BJ (cell line): ENCODE results near the gene PHF19. TPM values are rescaled to one million over a fixed set of nuclear protein-coding genes. Genes with fewer than 3 reads are reported as not detected.

Experiments used
- CTCF ChIA-PET: fragments of 350-600 bp; formaldehyde crosslinking; extraction: SDS; loops from one replicate; lab custom pipeline; 2021; ENCODE audit warnings: antibody characterized with exemption, inconsistent platforms; lab: Yijun Ruan, JAX
- POLR2A ChIA-PET: fragments of 300-600 bp; sonication (Branson Sonifier 250); formaldehyde crosslinking; extraction: SDS; loops from one replicate; lab custom pipeline; 2021; ENCODE audit warnings: antibody characterized with exemption; lab: Charles Lee
- DNase-seq: peaks from one replicate; pipeline ENCODE4 v3.0.0-alpha.2; 2011; ENCODE audit warnings: low read depth
- H3K27me3 ChIP-seq: 2 replicates; pipeline ENCODE4 v1.6.0; 2011; ENCODE audit warnings: low read length; ENCODE audit not compliant: control insufficient read depth, insufficient read depth
- H3K36me3 ChIP-seq: 2 replicates; pipeline ENCODE4 v1.5.1; 2011; ENCODE audit warnings: low read length; ENCODE audit not compliant: control insufficient read depth, insufficient read depth
- H3K4me3 ChIP-seq: 2 replicates; pipeline ENCODE4 v1.5.1; 2011; ENCODE audit warnings: low read depth, mild to moderate bottlenecking, control low read depth, low read length
- CTCF ChIP-seq: IDR thresholded peaks from 2 replicates; pipeline ENCODE4 v1.5.1; 2011; ENCODE audit warnings: low read depth, mild to moderate bottlenecking, control low read depth, inconsistent platforms, low read length, moderate library complexity; ENCODE audit not compliant: insufficient read depth
- polyA plus RNA-seq: library from polyadenylated mRNA; depleted of rRNA; stranded (reverse); fragments of >200 nt; gene quantifications from 2 replicates; pipeline ENCODE4 v1.2.3, GENCODE V29; 2011

Gene PHF19
- polyA plus RNA-seq, 1 experiment, result 61.7 TPM

DNA sequence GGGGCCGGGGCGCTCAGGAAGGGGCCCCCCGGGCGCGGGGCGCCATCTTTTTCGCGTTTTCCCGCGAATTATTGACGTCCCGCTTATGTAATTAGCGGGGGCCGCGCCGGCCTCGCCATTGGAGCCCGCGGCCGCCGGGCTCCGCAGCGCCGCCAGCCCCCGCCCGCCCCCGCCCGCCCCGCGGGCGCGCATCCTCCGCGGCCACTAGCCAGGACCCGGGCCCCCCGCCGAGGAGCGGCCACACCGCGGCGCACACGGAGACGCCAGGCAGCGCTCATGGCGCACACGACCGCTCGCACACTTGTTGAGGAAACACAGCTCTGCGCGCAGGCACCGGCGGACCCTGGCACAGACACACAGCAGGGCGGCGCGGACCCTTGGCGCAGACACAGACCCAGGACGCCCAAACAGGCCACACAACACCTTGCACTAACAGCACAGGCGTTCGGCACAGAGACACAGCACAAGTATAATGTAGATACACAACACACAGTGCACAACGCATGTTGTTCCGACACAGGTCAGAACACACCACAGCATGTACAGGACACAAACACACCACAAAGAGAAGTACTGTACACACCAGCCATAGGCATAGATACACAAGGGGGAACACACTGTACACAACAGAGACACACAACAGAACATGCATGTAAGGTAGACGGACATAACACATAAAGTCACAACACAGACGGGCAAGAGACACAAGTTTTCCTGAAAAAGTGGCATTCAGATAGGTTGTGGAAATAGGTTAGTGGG, 467 bp upstream of the PHF19 start:
- TF ChIP-seq CTCF, result no peak
- Histone ChIP-seq H3K4me3 (peak overlapping the region; percentile 71), H3K36me3 (no peaks in the 10 kb centered on the region), H3K27me3 (peaks cover 2% of the 10 kb centered on the region; the same call in 1 of the 2 replicates)
- CTCF ChIA-PET, result no interaction called here
- no peak for DNase-seq
- POLR2A ChIA-PET, result no interaction called here

DNA sequence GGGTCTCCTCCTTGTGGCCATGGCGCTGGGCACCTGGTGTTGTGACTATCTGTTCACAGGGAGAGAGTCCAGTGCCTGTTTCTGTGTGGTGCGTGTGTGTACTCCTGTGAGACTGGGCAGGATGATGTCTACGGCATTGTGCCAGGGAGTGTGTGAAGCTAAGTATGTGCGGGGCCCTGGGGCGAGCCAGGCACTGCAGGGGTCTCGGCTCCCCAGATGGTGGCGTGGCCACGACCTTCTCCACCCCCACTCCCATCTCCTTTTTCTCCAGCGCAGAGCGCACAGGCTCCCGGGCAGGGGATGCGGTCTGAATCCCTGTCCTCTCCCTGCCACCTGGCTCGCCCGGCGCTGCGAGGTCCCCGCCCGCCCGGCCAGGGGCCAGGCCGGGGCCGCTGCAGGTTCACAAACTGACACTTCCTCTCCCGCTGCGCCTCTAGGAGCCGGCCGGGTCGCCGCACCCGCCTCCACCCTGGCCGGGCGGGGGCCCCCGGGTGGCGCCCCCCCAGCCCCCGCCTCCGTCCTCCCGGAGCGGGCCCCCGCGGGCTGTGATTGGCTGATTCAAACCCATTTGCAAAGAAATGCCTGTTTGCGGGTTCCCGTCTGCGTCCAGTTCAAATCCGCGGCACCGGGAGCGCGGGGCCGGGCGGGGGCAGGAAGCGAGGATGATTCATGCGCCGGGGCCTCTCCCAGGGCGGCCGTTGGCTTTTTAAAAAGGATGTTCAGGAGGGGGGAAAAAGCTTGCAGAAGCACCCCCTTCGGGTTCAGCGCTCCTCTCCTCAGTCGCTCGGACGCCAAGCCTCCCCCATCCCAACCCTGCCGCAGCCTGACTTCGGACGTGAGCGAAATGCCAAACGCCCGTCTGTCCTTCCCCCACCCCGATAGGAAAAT, 790 bp downstream of the PHF19 start:
- no peaks in the 10 kb centered on the region for H3K36me3 ChIP-seq
- ChIA-PET POLR2A (no interaction called here), CTCF (interaction anchor here (0.6 kb wide), 1 partner anchor 121 kb away, joined by 6 read pairs; no protein-coding TSS in a partner anchor)
- H3K4me3 ChIP-seq, result peak overlapping the region; percentile 71
- no peaks in the 10 kb centered on the region for H3K27me3 ChIP-seq
- no peak for TF ChIP-seq CTCF
- peak; percentile 43 for DNase-seq

- Histone ChIP-seq H3K27me3 (no peaks in the 10 kb centered on the region), H3K36me3 (no peaks in the 10 kb centered on the region), H3K4me3 (peak overlapping the region; percentile 71)
- POLR2A ChIA-PET, result no interaction called here
- TF ChIP-seq CTCF, result no peak
- CTCF ChIA-PET, result no interaction called here
- no peak for DNase-seq
Observed at GRCh38 chr9:120875643-120875953, 1.4 kb downstream of the PHF19 start.

- DNase-seq, result no peak
- Histone ChIP-seq H3K4me3 (no peak overlapping the region), H3K36me3 (no peaks in the 10 kb centered on the region), H3K27me3 (no peaks in the 10 kb centered on the region)
- CTCF ChIA-PET, result no interaction called here
- POLR2A ChIA-PET, result no interaction called here
- no peak for TF ChIP-seq CTCF
Observed at GRCh38 chr9:120875195-120875565, 1.8 kb downstream of the PHF19 start.
